ENCODE data around the gene TMEM132D. TPM values are rescaled to one million over a fixed set of nuclear protein-coding genes. Genes with fewer than 3 reads are reported as not detected.

TMEM132D gene
- total RNA-seq, 1 donor from 2014 or later, result not detected

GRCh38 chr12:129296671-129297070 is 607.2 kb downstream of the TMEM132D start:
- H3K27me3 ChIP-seq (ENCODE audit: insufficient read depth, low read length), result no peaks in the 10 kb centered on the region
- H3K9ac ChIP-seq (ENCODE audit: low read length), result no peak overlapping the region
- H3K4me1 ChIP-seq (ENCODE audit: insufficient read depth, low read length), result peaks cover 4% of the 10 kb centered on the region
- peak; percentile 41 for DNase-seq (ENCODE audit: low read depth)
- no peaks in the 10 kb centered on the region for H3K9me3 ChIP-seq (ENCODE audit: insufficient read depth, low read depth, low read length)
- FAIRE-seq, result no peak
- peak overlapping the region; percentile 4 for H2AFZ ChIP-seq (ENCODE audit: low read depth, low read length)
- H3K79me2 ChIP-seq (ENCODE audit: insufficient read depth, low read length), result no peaks in the 10 kb centered on the region
- Mint-ChIP-seq H3K4me1 (ENCODE audit: low read depth, unreplicated experiment) (no peaks in the 10 kb centered on the region), H3K27ac (ENCODE audit: unreplicated experiment) (no peak overlapping the region), H3K27me3 (ENCODE audit: low read depth, unreplicated experiment) (no peaks in the 10 kb centered on the region), H3K36me3 (ENCODE audit: low read depth, unreplicated experiment) (no peaks in the 10 kb centered on the region), H3K4me3 (ENCODE audit: unreplicated experiment) (no peak overlapping the region), H3K9me3 (ENCODE audit: unreplicated experiment) (peaks cover 20% of the 10 kb centered on the region)
- no peaks in the 10 kb centered on the region for H4K20me1 ChIP-seq (ENCODE audit: insufficient read depth, low read length)
- H3K27ac ChIP-seq (ENCODE audit: low read depth, low read length), result peak overlapping the region; percentile 3
- H3K4me2 ChIP-seq (ENCODE audit: low read length), result no peak overlapping the region
- no peaks in the 10 kb centered on the region for H3K36me3 ChIP-seq (ENCODE audit: insufficient read depth, low read length)
- no peak for TF ChIP-seq CTCF (IDR thresholded peaks at IDR 0.05; ENCODE audit: insufficient read depth, low read depth, low read length)
- no peak for TF ChIP-seq EZH2 (IDR thresholded peaks at IDR 0.05; ENCODE audit: insufficient read depth, low read length)
- no peak overlapping the region for H3K4me3 ChIP-seq (ENCODE audit: insufficient read depth, low read depth, low read length)

GRCh38 chr12:129294868-129295267 is 609.0 kb downstream of the TMEM132D start:
- no peak overlapping the region for H2AFZ ChIP-seq (ENCODE audit: low read depth, low read length)
- no peak overlapping the region for H3K27ac ChIP-seq (ENCODE audit: low read depth, low read length)
- Mint-ChIP-seq H3K36me3 (ENCODE audit: low read depth, unreplicated experiment) (no peaks in the 10 kb centered on the region), H3K4me3 (ENCODE audit: unreplicated experiment) (no peak overlapping the region), H3K27ac (ENCODE audit: unreplicated experiment) (no peak overlapping the region), H3K4me1 (ENCODE audit: low read depth, unreplicated experiment) (no peaks in the 10 kb centered on the region), H3K27me3 (ENCODE audit: low read depth, unreplicated experiment) (no peaks in the 10 kb centered on the region), H3K9me3 (ENCODE audit: unreplicated experiment) (peaks cover 20% of the 10 kb centered on the region)
- DNase-seq (ENCODE audit: low read depth) (no peak), FAIRE-seq (no peak)
- no peaks in the 10 kb centered on the region for H3K36me3 ChIP-seq (ENCODE audit: insufficient read depth, low read length)
- no peaks in the 10 kb centered on the region for H4K20me1 ChIP-seq (ENCODE audit: insufficient read depth, low read length)
- H3K4me1 ChIP-seq (ENCODE audit: insufficient read depth, low read length), result peaks cover 4% of the 10 kb centered on the region
- no peak overlapping the region for H3K4me2 ChIP-seq (ENCODE audit: low read length)
- H3K9ac ChIP-seq (ENCODE audit: low read length), result no peak overlapping the region
- no peaks in the 10 kb centered on the region for H3K27me3 ChIP-seq (ENCODE audit: insufficient read depth, low read length)
- TF ChIP-seq EZH2 (IDR thresholded peaks at IDR 0.05; ENCODE audit: insufficient read depth, low read length) (no peak), CTCF (IDR thresholded peaks at IDR 0.05; ENCODE audit: insufficient read depth, low read depth, low read length) (no peak)
- H3K9me3 ChIP-seq (ENCODE audit: insufficient read depth, low read depth, low read length), result no peaks in the 10 kb centered on the region
- H3K4me3 ChIP-seq (ENCODE audit: insufficient read depth, low read depth, low read length), result no peak overlapping the region
- no peaks in the 10 kb centered on the region for H3K79me2 ChIP-seq (ENCODE audit: insufficient read depth, low read length)

- H3K4me3 ChIP-seq (ENCODE audit: insufficient read depth, low read depth, low read length), result no peak overlapping the region
- no peaks in the 10 kb centered on the region for H3K27me3 Mint-ChIP-seq (ENCODE audit: low read depth, unreplicated experiment)
- H3K9me3 ChIP-seq (ENCODE audit: insufficient read depth, low read depth, low read length), result no peaks in the 10 kb centered on the region
- DNase-seq (ENCODE audit: low read depth), result no peak
- H3K9ac ChIP-seq (ENCODE audit: low read length), result no peak overlapping the region
- no peaks in the 10 kb centered on the region for H3K79me2 ChIP-seq (ENCODE audit: insufficient read depth, low read length)
- no peak overlapping the region for H2AFZ ChIP-seq (ENCODE audit: low read depth, low read length)
- H3K36me3 Mint-ChIP-seq (ENCODE audit: low read depth, unreplicated experiment), result no peaks in the 10 kb centered on the region
- no peaks in the 10 kb centered on the region for H3K36me3 ChIP-seq (ENCODE audit: insufficient read depth, low read length)
- FAIRE-seq, result no peak
- no peaks in the 10 kb centered on the region for H4K20me1 ChIP-seq (ENCODE audit: insufficient read depth, low read length)
- no peaks in the 10 kb centered on the region for H3K4me1 Mint-ChIP-seq (ENCODE audit: low read depth, unreplicated experiment)
- H3K27me3 ChIP-seq (ENCODE audit: insufficient read depth, low read length), result no peaks in the 10 kb centered on the region
- H3K9me3 Mint-ChIP-seq (ENCODE audit: unreplicated experiment), result peaks cover 7% of the 10 kb centered on the region
- TF ChIP-seq EZH2 (IDR thresholded peaks at IDR 0.05; ENCODE audit: insufficient read depth, low read length) (no peak), CTCF (IDR thresholded peaks at IDR 0.05; ENCODE audit: insufficient read depth, low read depth, low read length) (no peak)
- H3K4me2 ChIP-seq (ENCODE audit: low read length), result no peak overlapping the region
- no peaks in the 10 kb centered on the region for H3K4me1 ChIP-seq (ENCODE audit: insufficient read depth, low read length)
- H3K4me3 Mint-ChIP-seq (ENCODE audit: unreplicated experiment), result no peak overlapping the region
- H3K27ac ChIP-seq (ENCODE audit: low read depth, low read length), result no peak overlapping the region
- H3K27ac Mint-ChIP-seq (ENCODE audit: unreplicated experiment), result no peak overlapping the region
Measured at GRCh38 chr12:129279771-129280170, 624.1 kb downstream of the TMEM132D start.

Measured in astrocyte (in vitro differentiated cells and primary cell).